Upper lobe of left lung (tissue), 6 donors: ENCODE results near the gene PDSS2. TPM values are rescaled to one million over a fixed set of nuclear protein-coding genes. Genes with fewer than 3 reads are reported as not detected.

Experiments
- ATAC-seq, 2 donors: fragments of 200-7000 bp; cut with Tn5 transposase; one replicate each; pipeline ENCODE4 v1.9.1; 2022; ENCODE audit warnings: mild to moderate bottlenecking in 2 of 2, moderate library complexity in 2 of 2; ENCODE audit not compliant: low FRiP score in 2 of 2
- DNase-seq, 2 donors: peaks; one replicate each; pipeline ENCODE4 v3.0.0-alpha.2; 2019 to 2020
- H3K27ac ChIP-seq, 4 donors: fragments of 200-600 bp; sonication (generic); one replicate each; pipeline ENCODE4 v1.5.1; 2016 to 2019
- H3K27me3 ChIP-seq, 4 donors: fragments of 200-600 bp; sonication (generic); one replicate each; pipeline ENCODE4 v1.5.1; 2017 to 2019
- H3K36me3 ChIP-seq, 4 donors: fragments of 200-600 bp; sonication (generic); one replicate each; pipeline ENCODE4 v1.5.1; 2016 to 2019
- H3K4me1 ChIP-seq, 4 donors: fragments of 200-600 bp; sonication (generic); one replicate each; pipeline ENCODE4 v1.5.1; 2018 to 2019
- H3K4me3 ChIP-seq, 4 donors: fragments of 200-600 bp; sonication (generic); one replicate each; pipeline ENCODE4 v1.5.1; 2017 to 2019; ENCODE audit warnings: mild to moderate bottlenecking in 2 of 4, moderate library complexity in 1 of 4
- H3K9me3 ChIP-seq, 4 donors: fragments of 200-600 bp; sonication (generic); one replicate each; pipeline ENCODE4 v1.5.1; 2018 to 2019
- EP300 ChIP-seq, 4 donors: sonication (generic); formaldehyde crosslinking; IDR thresholded peaks; one replicate each; pipeline ENCODE4 v1.5.1; 2017; ENCODE audit warnings: antibody characterized with exemption in 4 of 4, control low read depth in 2 of 4
- POLR2A ChIP-seq, 4 donors: fragments of 450-650 bp; IDR thresholded peaks; one replicate each; pipeline ENCODE4 v1.5.1; 2016 to 2017; ENCODE audit warnings: antibody characterized with exemption in 4 of 4, mild to moderate bottlenecking in 2 of 4
- POLR2AphosphoS5 ChIP-seq, 2 donors: sonication (generic); formaldehyde crosslinking; IDR thresholded peaks; one replicate each; pipeline ENCODE4 v1.5.1; 2017; ENCODE audit warnings: antibody characterized with exemption in 2 of 2
- WGBS, 2 donors: methylation state at CpG; one replicate each; pipeline ENCODE4 v1.1.5; 2017 to 2018; 5-methylcytosine and 5-hydroxymethylcytosine counted together
- total RNA-seq, 6 donors: library from RNA; depleted of rRNA in 4 of 6; stranded (reverse); fragments of >200 nt in 4 of 6; gene quantifications; one replicate each; pipeline versions ENCODE4 v1.1.0 to v1.2.1, GENCODE V29; 2016 to 2021
- TF ChIP-seq, protein P1 (sequence below), 6 experiments: fragments of 450-650 bp in 4 of 6; fragments of 200-600 bp in 2 of 6; sonication (generic) in 2 of 6; IDR thresholded peaks; one replicate each; pipeline ENCODE4 v1.5.1; 2016 to 2019; ENCODE audit warnings: antibody characterized with exemption in 6 of 6
- donor health status: DM: no; HTN: no; CAD: no; lungs with moderate emphysema.
- donor health status: DM: no; HTN: yes; CAD: no; lungs with severe emphysema.

Gene PDSS2
- total RNA-seq, 6 donors from 2014 or later: 5.1 to 20.9 (median 15.0) TPM

DNA sequence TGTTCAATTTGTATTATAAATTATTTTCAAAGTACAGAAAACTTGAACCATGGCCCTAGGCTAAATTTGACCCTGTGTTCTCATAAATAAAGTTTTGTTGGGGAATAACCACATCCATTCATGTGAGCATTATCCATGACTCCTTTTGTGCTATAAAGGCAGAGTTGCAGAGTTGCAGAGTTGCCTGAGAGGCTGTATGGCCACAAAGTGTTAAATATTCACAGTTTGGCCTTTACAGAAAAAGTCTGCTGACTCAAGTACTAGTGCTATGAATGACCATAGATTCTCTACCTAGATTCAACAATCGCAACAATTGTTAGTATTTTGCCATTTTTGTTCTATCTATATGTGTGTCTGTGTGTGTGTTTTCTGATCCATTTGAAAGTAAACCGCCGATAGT is 297.8 kb downstream of the PDSS2 start:
- DNase-seq: no peak
- TF ChIP-seq, protein P1, sequence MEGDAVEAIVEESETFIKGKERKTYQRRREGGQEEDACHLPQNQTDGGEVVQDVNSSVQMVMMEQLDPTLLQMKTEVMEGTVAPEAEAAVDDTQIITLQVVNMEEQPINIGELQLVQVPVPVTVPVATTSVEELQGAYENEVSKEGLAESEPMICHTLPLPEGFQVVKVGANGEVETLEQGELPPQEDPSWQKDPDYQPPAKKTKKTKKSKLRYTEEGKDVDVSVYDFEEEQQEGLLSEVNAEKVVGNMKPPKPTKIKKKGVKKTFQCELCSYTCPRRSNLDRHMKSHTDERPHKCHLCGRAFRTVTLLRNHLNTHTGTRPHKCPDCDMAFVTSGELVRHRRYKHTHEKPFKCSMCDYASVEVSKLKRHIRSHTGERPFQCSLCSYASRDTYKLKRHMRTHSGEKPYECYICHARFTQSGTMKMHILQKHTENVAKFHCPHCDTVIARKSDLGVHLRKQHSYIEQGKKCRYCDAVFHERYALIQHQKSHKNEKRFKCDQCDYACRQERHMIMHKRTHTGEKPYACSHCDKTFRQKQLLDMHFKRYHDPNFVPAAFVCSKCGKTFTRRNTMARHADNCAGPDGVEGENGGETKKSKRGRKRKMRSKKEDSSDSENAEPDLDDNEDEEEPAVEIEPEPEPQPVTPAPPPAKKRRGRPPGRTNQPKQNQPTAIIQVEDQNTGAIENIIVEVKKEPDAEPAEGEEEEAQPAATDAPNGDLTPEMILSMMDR (IDR thresholded peaks at IDR 0.05): no peak
- no peaks in the 10 kb centered on the region for H3K27me3 ChIP-seq
- no peak overlapping the region for H3K27ac ChIP-seq
- ATAC-seq: no peak
- WGBS, 2 donors: 97 to 100% methylated on average over 3 of the region's 3 CpGs
- no peaks in the 10 kb centered on the region for H3K36me3 ChIP-seq
- no peaks in the 10 kb centered on the region for H3K9me3 ChIP-seq
- H3K4me1 ChIP-seq: no peaks in the 10 kb centered on the region
- H3K4me3 ChIP-seq: no peak overlapping the region

DNA sequence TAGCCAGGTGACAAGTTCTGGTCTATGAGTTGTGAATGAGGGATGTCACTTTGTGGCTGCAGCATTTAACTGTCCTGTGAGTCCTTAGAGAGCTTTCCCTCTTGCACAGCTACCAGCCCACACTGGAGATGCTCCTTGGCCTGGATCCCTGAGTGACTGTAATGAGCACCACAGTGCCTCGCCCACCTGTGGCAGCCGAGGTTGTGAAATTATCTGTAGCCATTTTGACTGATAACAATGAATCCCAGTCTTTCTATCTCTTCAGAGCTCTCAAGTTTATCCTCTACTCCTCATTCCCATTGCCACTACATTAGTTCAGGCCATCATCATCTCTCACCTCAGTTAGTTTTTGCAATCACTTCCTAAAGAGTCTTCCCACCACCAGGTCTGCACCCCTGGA is 302.7 kb downstream of the PDSS2 start:
- WGBS, 2 donors: 83 to 93% methylated on average over 2 of the region's 2 CpGs
- peaks cover 0 to 3% (median 0%) of the 10 kb centered on the region in 4 donors for H3K4me1 ChIP-seq
- TF ChIP-seq, protein P1 (IDR thresholded peaks at IDR 0.05): no peak
- TF ChIP-seq POLR2A (IDR thresholded peaks at IDR 0.05) (no peak), POLR2AphosphoS5 (IDR thresholded peaks at IDR 0.05) (no peak)
- H3K9me3 ChIP-seq: no peaks in the 10 kb centered on the region
- H3K36me3 ChIP-seq: no peaks in the 10 kb centered on the region
- no peak for ATAC-seq
- no peaks in the 10 kb centered on the region for H3K27me3 ChIP-seq
- H3K27ac ChIP-seq: no peak overlapping the region
- H3K4me3 ChIP-seq: no peak overlapping the region
- DNase-seq: no peak

DNA sequence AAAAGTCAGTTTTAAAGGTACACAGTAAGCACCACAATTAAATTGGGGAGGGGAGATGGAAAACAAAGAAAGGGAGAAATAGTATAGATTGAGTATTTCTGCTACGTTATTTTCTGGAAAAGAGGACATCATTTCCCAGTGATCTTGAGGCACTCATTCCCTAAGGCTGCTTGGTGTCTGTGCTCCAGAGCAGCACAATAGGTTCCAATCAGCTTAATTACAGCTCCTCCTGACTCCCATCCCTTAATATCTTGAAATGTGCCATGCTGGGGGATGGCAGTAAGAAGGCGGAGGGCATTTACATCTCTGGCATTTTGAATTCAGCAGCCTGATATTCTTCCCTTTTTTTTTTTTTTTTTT is 304.6 kb downstream of the PDSS2 start:
- H3K4me3 ChIP-seq: no peak overlapping the region
- H3K4me1 ChIP-seq: peaks cover 0 to 3% (median 0%) of the 10 kb centered on the region in 4 donors
- TF ChIP-seq POLR2AphosphoS5 (IDR thresholded peaks at IDR 0.05) (no peak), EP300 (IDR thresholded peaks at IDR 0.05) (no peak), POLR2A (IDR thresholded peaks at IDR 0.05) (no peak)
- TF ChIP-seq, protein P1 (IDR thresholded peaks at IDR 0.05): no peak
- WGBS, 2 donors: 83 to 91% methylated on average over 2 of the region's 2 CpGs
- ATAC-seq (no peak), DNase-seq (no peak)
- H3K27ac ChIP-seq: no peak overlapping the region
- H3K9me3 ChIP-seq: no peaks in the 10 kb centered on the region
- no peaks in the 10 kb centered on the region for H3K36me3 ChIP-seq
- no peaks in the 10 kb centered on the region for H3K27me3 ChIP-seq

DNA sequence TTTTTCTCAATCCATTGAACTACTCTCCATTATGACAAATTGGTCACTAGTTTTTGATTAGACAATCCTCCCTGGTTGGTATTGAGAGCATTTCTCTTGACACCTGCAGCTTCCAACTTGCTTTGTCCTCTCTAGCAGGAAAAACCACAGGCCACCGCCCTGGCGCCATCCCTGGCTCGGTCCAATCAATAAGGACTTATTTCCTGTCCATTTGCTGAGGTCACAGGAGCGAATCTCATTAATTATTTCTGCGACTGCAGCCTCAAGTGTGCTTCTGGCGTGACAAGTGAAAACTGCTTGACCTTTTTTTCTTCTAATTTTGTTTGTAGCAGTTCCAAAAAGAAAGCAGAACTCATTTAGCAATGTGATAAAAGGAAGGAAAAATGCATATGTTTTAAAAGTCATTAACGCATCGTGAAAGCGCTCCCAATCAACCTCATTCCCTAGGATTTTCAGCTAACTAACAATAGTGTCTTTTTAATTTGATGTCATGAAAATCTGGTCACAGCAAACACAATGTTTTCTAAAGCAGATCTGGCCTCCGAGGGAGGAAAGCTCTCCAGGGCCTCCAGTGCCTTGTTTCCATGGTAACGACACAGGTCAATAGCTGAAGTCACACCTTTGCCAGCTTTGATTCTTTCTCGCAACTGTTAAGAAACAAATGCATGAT is 305.1 kb downstream of the PDSS2 start:
- no peak overlapping the region for H3K4me3 ChIP-seq
- DNase-seq (peak in 1 of 2 donors; percentile 37), ATAC-seq (peak in 1 of 2 donors; percentile 27)
- H3K27ac ChIP-seq: peak overlapping the region in 1 of 4 donors; percentile 8
- H3K36me3 ChIP-seq: no peaks in the 10 kb centered on the region
- WGBS, 2 donors: 52 to 64% methylated on average over 12 of the region's 12 CpGs
- peaks cover 0 to 3% (median 0%) of the 10 kb centered on the region in 4 donors for H3K4me1 ChIP-seq
- H3K9me3 ChIP-seq: no peaks in the 10 kb centered on the region
- TF ChIP-seq POLR2A (IDR thresholded peaks at IDR 0.05): no peak
- TF ChIP-seq EP300 (IDR thresholded peaks at IDR 0.05): no peak
- TF ChIP-seq, protein P1 (IDR thresholded peaks at IDR 0.05): no peak
- TF ChIP-seq POLR2AphosphoS5 (IDR thresholded peaks at IDR 0.05): no peak
- no peaks in the 10 kb centered on the region for H3K27me3 ChIP-seq
